T-helper 2 cell treated with Interferon-gamma antibody and Interleukin-4, amounts not matched to agents 5 μg/mL and 100 μg/mL, for 36 hours (primary cell): ENCODE data around the gene RASGEF1C.

Source experiments
- DNase-seq: peaks from one replicate; pipeline ENCODE4 v3.0.0; 2021; ENCODE audit warnings: low spot score
- H3K27ac Mint-ChIP-seq: one replicate; pipeline ENCODE4 v1.8.0; 2021; ENCODE audit warnings: mild to moderate bottlenecking, mixed read lengths
- H3K27me3 Mint-ChIP-seq: one replicate; pipeline ENCODE4 v1.8.0; 2021; ENCODE audit warnings: low read depth, mixed read lengths
- H3K36me3 Mint-ChIP-seq: one replicate; pipeline ENCODE4 v1.8.0; 2021; ENCODE audit warnings: low read depth, mixed read lengths
- H3K4me1 Mint-ChIP-seq: one replicate; pipeline ENCODE4 v1.8.0; 2021; ENCODE audit warnings: low read depth, mixed read lengths
- H3K4me3 Mint-ChIP-seq: one replicate; pipeline ENCODE4 v1.8.0; 2022; ENCODE audit warnings: mild to moderate bottlenecking, moderate library complexity, mixed read lengths
- H3K9me3 Mint-ChIP-seq: one replicate; pipeline ENCODE4 v1.8.0; 2021; ENCODE audit warnings: mixed read lengths

RASGEF1C gene

DNA sequence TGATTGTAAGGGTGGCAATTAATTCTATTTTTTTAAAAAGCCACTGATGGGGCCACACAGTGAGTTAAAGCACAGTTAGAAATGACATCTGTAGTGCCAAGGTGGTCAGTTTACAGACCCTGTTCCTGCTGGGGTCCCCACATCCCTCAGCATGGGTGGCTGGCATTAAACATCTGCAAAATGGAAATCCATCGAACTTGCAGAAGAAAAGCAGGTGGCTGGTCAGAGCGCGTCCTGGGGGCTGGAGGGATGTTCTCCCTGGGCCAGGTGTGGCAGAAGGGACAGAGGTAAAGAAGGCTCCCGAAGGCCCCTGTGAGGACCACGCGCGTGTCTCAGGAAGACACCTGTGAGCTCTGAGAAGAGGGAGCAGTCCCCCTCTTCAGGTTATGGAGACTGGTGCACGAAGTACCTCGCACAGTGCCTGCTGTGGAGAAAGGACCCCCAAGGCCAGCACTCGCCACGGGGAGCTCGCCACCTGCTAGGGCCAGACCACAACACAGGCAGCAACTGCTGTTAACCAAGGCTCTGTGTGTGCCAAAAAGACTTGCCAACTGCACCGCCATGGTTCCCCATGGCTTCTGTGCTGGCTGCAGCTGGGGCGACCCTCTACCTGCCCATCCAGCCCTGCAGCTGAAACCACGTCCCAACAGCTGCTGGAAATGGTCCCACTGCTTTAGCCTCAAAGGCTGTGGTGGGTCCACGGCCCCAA is 65.2 kb downstream of the RASGEF1C start:
- no peaks in the 10 kb centered on the region for H3K36me3 Mint-ChIP-seq
- no peak for DNase-seq
- peaks cover 5% of the 10 kb centered on the region for H3K27me3 Mint-ChIP-seq
- peaks cover 6% of the 10 kb centered on the region for H3K9me3 Mint-ChIP-seq
- H3K4me3 Mint-ChIP-seq, result no peak overlapping the region
- no peaks in the 10 kb centered on the region for H3K4me1 Mint-ChIP-seq
- no peak overlapping the region for H3K27ac Mint-ChIP-seq

DNA sequence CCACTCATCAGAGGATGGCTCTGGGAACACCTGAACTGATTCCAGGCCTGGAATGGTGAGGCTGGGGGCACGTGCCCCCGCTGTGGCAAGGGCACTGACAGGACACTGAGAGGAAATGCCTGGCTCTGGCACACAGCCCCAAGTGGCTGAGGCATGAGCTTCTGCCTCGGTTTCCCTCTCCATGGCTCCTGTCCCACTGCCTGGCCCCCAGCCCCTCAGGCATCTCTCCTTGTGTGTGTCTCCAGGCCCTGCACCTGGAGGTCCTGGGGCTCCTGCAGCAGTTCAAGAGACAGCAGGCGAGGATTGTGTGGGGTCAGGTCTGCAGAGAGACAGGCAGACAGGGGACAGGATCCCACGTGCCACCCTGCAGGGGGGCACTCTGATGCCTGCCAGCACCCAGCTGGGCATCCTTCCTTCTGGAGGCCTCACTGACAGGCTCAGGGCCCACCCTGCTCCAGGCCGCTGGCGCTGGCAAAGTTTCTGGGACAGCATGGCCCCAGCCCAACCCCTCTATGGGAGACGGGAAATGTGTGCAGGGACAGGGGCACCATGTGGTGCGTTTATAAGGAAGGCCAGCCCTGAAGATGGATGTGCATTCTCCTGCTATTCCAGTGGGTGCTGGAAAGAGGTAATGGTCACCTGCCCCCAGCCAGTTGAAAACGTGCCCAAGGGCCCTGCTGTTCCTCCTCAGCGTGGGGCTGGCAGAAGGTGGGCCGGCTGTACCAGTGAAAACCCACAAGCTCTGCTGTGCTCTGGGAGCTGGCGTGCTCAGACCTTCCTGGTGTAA is 66.0 kb downstream of the RASGEF1C start:
- no peak for DNase-seq
- Mint-ChIP-seq H3K4me1 (no peaks in the 10 kb centered on the region), H3K4me3 (no peak overlapping the region), H3K27me3 (peaks cover 5% of the 10 kb centered on the region), H3K9me3 (peaks cover 6% of the 10 kb centered on the region), H3K27ac (no peak overlapping the region), H3K36me3 (no peaks in the 10 kb centered on the region)

DNA sequence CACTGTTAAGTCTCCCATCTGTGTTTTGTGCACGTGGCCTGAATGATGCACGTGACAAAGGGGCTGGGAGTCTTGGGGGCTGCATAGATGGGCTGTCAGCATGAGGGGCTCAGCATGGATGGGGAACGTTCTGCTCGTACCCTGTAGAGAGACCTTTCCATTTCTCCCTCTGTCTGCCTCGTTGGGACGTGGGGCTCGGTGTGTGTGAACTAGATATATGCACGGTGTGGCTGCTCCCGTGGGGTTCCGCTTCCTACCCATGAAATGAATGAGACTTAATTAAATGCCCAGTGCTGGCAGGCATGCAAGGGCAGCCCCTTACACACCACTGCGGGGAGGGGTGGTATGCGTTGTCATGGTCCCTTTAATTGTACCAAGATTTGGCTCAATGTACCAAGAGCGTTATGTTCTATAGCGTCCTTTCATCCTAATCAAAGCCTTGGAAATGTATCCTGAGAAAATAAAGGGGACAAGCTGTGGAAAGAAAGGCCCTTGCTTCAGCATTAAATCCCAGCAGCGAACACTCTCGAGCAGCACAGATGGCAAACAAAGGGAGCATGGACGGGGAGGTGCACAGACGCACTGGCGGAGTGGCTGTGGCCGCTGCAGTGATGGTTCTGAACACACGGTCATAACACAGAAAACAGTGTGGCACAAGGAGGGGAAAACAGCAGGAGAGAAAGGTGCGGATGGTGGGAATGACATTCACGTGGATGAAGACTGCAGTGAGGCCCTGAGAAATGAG is 66.8 kb downstream of the RASGEF1C start:
- Mint-ChIP-seq H3K4me3 (no peak overlapping the region), H3K27ac (no peak overlapping the region), H3K4me1 (no peaks in the 10 kb centered on the region), H3K27me3 (peaks cover under 1% of the 10 kb centered on the region), H3K36me3 (no peaks in the 10 kb centered on the region), H3K9me3 (peaks cover 6% of the 10 kb centered on the region)
- no peak for DNase-seq

DNA sequence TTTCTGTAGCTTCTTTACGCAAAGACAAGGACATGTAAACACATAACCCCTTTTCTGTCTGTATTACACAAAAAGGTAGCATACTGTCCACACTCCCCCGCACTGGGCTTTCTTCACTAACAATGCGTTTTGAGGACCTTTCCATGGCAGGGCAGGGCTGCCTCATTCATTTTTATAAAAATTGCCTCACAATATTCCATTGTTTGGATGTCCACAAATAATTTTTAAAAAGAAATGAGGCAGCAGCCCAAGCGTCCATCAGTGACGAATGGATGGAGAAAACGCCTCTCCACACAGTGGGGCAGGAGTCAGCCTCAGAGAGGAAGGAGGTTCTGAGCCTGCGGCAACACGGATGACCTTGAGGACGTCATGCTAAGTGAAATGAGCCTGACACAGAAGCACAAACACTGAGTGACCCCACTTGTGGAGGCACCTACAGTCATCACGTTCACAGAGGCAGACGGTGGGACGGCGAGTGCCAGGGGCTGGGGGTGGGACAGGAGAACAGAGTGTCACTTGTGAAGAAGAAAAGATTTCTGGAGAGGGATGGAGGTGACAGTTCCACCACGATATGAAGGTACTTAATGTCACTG is 67.8 kb downstream of the RASGEF1C start:
- no peaks in the 10 kb centered on the region for H3K4me1 Mint-ChIP-seq
- no peak overlapping the region for H3K4me3 Mint-ChIP-seq
- no peak for DNase-seq
- H3K27me3 Mint-ChIP-seq, result no peaks in the 10 kb centered on the region
- H3K9me3 Mint-ChIP-seq, result no peaks in the 10 kb centered on the region
- H3K36me3 Mint-ChIP-seq, result no peaks in the 10 kb centered on the region
- H3K27ac Mint-ChIP-seq, result no peak overlapping the region

DNA sequence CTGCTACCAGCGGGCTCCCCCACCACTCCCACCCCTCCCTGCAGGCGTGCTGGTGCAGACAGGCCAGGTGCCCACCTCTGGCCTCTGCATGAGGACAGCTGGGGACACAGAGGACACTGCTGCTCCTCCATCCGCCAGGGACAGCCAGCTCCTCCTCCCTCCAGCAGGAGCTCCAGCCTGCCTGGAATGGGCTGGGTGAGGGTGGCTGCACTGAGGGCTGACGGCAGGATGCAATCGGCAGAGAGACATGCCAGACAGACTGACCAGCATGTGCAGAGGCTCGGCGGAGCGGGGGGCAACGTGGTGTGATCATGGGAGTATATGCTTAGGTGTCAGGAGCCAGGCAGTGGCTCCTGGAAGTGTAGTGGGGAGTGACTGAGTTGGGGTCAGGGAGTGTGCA is 68.4 kb downstream of the RASGEF1C start:
- H3K9me3 Mint-ChIP-seq, result no peaks in the 10 kb centered on the region
- H3K36me3 Mint-ChIP-seq, result no peaks in the 10 kb centered on the region
- no peak for DNase-seq
- no peak overlapping the region for H3K27ac Mint-ChIP-seq
- peaks cover under 1% of the 10 kb centered on the region for H3K4me1 Mint-ChIP-seq
- H3K4me3 Mint-ChIP-seq, result no peak overlapping the region
- no peaks in the 10 kb centered on the region for H3K27me3 Mint-ChIP-seq

DNA sequence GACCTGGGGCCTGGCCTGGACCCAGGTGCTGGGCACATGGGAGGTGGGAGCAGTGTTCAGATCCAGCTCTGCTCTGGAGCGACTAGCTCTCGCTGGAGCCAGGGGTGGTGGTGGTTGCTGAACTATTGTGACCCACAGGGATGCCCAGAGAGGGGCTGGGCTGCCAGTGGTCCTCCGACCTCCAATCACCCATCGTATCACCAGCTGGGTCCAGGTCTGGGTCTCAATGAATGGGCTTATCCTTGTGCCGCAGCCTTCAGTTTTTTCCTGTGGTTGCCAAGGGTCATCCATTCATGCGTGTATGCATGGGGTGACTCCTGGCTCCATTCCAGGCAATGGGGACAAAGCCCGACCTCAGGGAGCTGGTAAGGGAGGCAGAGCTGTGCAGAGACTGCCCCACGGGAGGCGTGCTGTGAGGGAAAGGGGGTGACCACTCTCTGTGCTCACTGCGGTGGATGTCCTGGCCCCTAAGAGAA is 68.9 kb downstream of the RASGEF1C start:
- Mint-ChIP-seq H3K9me3 (no peaks in the 10 kb centered on the region), H3K36me3 (no peaks in the 10 kb centered on the region), H3K27ac (no peak overlapping the region), H3K27me3 (no peaks in the 10 kb centered on the region), H3K4me3 (no peak overlapping the region), H3K4me1 (peaks cover 2% of the 10 kb centered on the region)
- no peak for DNase-seq

DNA sequence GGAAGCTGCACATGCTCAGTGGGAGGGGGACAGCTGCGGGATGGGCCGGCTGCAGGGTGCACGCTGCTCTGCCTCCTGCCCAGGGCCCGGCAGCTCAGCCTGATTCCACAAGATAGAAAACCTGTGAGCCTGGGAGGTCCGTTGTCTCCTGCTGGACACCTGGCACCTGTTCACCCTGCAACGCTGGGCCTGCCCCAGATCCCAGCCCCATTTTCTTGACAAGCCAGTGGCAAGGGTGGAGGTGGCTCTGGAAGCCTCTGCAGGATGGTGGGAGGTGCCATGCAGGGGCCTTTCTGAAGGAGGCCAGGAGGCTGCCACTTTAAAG is 69.3 kb downstream of the RASGEF1C start:
- Mint-ChIP-seq H3K27me3 (no peaks in the 10 kb centered on the region), H3K4me1 (peaks cover 6% of the 10 kb centered on the region), H3K36me3 (no peaks in the 10 kb centered on the region)

DNA sequence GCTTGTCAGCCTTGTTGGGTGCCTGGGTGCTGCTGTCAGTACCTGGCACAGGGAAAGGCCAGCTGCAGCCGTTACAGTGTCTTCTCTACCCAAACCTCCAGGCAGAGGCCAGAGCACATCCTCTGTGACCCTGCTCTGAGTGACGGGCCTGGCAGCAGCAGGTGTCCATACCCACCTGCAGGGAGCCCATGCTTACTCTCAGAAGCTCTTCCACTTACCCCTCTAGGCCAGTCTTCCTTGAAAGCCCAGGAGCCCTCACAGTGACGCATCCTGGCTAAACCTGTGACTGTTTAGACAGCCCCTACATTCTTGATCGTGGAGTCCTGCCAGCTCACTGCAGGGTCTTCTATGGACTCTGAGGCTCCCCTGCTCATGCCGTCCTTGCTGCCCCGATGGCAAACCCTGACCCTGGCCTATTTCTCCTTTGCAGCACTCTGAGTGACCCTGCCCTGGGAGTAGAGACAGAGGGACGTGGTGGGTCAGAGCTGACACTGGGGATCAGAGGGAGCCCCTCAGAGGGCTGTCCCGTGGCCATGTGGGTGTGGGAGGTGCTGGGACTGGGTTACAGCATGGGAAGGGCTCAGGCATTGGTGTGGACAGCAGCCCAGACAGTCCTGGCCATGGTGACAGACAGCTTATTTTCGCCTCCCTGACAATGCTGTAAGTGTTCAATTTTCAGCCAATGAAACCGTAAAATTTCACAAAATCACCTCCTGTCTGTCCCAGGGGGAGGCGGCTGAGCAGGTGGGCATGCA is 69.9 kb downstream of the RASGEF1C start:
- Mint-ChIP-seq H3K9me3 (no peaks in the 10 kb centered on the region), H3K4me1 (peaks cover 6% of the 10 kb centered on the region), H3K27me3 (no peaks in the 10 kb centered on the region), H3K36me3 (no peaks in the 10 kb centered on the region), H3K4me3 (no peak overlapping the region), H3K27ac (no peak overlapping the region)
- DNase-seq, result no peak

More for the DNA sequence above, 69.3 kb downstream of the RASGEF1C start:
- Mint-ChIP-seq H3K4me3 (no peak overlapping the region), H3K27ac (no peak overlapping the region), H3K9me3 (no peaks in the 10 kb centered on the region)
- no peak for DNase-seq

DNA sequence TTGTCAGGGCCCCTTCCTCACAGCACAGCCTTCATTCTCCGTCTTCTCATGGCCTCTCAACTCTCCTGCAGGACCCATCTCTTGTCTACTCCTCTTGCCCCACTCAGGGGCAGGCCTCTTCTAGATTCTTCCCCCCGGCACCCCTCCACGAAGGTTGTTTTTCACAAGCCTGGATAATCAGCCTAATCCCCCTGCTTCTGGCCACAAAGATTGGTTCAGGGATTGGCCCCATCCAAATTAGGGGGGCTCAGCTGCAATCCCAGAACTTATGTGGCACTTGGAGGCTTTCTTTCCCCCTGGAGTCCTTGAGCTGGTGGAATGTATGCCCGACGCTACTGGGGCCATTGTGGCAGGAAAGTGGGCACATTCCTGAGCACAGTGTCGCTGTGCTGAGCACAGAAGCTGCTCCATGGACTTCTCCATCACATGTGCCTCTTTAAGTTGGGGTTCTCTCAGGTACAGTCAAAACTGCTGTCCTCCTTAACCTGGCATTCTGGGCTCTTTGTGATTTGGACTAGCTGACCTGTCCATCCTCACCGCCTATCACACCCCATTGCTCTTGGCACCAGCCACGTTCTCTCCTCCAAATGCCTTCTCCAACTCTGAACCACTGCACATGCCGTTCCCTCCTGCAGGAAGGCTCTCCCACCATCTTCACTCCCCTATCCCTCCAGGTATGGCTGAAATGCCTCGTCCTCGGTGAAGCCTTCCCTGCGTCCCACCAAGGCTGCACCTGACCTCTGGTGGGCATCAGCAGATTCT is 70.6 kb downstream of the RASGEF1C start:
- Mint-ChIP-seq H3K9me3 (no peaks in the 10 kb centered on the region), H3K27me3 (no peaks in the 10 kb centered on the region), H3K4me1 (peaks cover 6% of the 10 kb centered on the region), H3K4me3 (no peak overlapping the region), H3K27ac (no peak overlapping the region), H3K36me3 (no peaks in the 10 kb centered on the region)
- no peak for DNase-seq

DNA sequence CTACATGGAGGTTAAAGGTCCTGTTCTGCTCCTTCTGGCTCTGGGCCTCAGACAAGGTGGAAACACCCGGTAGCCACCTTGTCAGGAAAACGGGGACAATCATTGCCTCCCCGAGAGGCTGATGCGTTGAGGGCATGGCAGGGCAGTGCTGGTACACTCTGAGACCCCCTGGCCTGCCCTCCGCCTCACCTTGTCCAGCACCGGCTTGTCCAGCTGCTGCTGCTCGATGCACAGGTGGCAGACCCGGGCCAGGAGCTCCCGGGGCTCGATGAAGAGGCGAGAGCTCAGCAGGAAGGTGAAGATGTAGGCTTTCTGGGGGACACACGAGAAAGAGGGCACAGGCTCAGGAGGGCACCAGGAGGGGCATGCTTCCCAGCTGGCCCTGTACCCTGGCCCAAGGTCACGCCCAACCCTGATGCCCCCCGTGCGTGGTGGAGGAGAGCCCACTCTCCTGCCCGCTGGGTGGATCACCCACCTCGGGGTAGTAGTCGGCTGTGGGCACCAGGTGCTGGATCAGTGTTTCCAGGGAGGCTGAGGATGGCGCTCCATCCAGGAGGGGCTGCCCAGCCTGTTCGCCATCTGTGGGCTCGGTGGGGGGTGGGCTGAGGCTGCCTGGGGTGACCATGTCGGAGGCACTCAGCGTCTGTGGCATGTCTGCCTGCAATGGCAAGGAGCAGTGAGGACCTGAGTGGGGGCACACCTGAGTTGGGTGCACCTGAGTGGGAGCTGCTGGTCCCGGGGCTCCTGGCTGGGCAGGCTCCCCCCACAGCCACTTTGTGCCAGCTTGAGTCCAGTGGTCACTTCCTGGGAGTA is 71.4 kb downstream of the RASGEF1C start:
- H3K9me3 Mint-ChIP-seq, result no peaks in the 10 kb centered on the region
- no peaks in the 10 kb centered on the region for H3K27me3 Mint-ChIP-seq
- peaks cover 6% of the 10 kb centered on the region for H3K4me1 Mint-ChIP-seq
- no peaks in the 10 kb centered on the region for H3K36me3 Mint-ChIP-seq
- H3K27ac Mint-ChIP-seq, result no peak overlapping the region
- no peak for DNase-seq
- no peak overlapping the region for H3K4me3 Mint-ChIP-seq

DNA sequence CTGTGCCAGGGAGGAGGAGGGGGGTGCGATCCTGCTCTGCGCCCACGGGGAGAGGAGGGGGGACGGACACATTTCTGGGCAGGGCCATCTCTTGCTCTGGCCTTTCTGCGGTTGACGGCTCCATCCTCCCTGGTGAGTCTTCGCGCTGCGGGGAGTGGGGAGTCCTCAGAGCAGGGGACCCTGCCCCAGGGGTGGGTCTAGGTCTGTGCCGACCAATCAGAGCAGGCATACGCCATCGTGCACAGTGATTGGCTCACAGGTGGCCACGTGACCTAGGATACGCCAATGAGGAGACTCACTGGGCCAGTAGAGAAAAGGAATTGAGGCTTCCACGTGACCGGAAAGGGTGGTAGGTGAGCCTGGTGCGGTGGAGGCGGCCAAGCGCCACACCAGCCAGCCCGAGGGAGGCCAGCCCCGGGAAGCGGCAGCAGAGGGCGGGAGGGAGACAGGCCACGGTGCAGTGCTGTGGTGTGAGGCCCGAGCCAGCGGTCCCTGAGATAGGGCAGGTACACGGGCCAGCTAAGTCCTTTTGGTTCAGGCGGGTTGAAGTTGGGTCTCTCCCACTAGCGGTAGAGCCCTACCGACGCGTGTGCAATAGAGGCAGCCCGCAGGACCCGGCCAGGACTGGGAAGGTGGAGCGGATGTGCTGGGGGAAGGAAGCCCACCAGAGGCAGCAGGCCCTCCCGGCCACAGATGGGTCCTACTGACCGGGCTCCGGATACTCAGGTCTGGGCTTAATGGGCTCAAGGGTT is 72.2 kb downstream of the RASGEF1C start:
- Mint-ChIP-seq H3K4me1 (peaks cover 6% of the 10 kb centered on the region), H3K27ac (no peak overlapping the region), H3K9me3 (no peaks in the 10 kb centered on the region), H3K4me3 (no peak overlapping the region), H3K27me3 (no peaks in the 10 kb centered on the region), H3K36me3 (no peaks in the 10 kb centered on the region)
- DNase-seq, result no peak
